ENCODE data around the gene NAPSA. TPM values are rescaled to one million over a fixed set of nuclear protein-coding genes. Genes with fewer than 3 reads are reported as not detected.
A peak's percentile ranks its signal among the peaks of the same experiment; 100 is the strongest.

Gene NAPSA
- total and polyA plus RNA-seq, 9 of the 15 experiments (the other 6 are each of a cell fraction or from before 2014, with no cell fraction given): 0.25 to 1.9 (median 0.69) TPM

DNA sequence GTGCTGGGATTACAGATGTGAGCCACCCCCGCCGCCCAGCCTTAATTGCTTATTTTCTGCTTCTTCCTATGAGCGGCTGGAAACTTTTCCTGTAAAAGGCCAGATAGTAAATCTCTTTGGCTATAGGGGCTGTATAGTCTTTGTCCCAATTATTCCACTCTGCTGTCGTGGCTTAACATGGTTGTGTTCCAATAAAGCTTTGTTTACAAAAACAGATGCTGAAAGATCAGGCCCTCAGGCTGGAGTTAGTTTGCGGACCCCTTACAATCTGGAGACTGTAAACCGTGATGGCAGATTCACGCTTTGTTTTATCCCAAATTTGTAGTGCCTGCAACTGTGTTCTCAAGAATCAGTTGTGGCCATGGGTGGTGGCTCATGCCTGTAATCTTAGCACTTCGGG lies 47.0 kb downstream of the NAPSA start:
- FAIRE-seq (no peak), ATAC-seq (no peak), DNase-seq (ENCODE audit: extremely low read depth in 1 of 4, low spot score in 3 of 4) (no peak)
- Histone ChIP-seq H3K79me2 (ENCODE audit: control insufficient read depth, insufficient read depth, low read length) (no peaks in the 10 kb centered on the region), H3K9me3 (replicated peaks; ENCODE audit: control insufficient read depth, insufficient read depth, low read depth, low read length) (no peaks in the 10 kb centered on the region), H3K4me2 (ENCODE audit: insufficient read depth, low read length) (no peak overlapping the region), H3K9me1 (ENCODE audit: control insufficient read depth, insufficient read depth, low read length) (no peaks in the 10 kb centered on the region), H3K27me3 (ENCODE audit: control insufficient read depth in 2 of 2, insufficient read depth in 2 of 2, low read length in 2 of 2) (no peaks in the 10 kb centered on the region), H3K4me1 (replicated peaks in 1 of 2; ENCODE audit: control insufficient read depth in 2 of 2, insufficient read depth in 2 of 2, low read length in 2 of 2) (peaks cover 0 to 28% of the 10 kb centered on the region in 2 experiments; a peak in 4 of 5 replicates), H3K4me3 (no peak overlapping the region), H3K27ac (ENCODE audit: extremely low read depth, low read depth, low read length) (no peak overlapping the region), H4K20me1 (replicated peaks; ENCODE audit: control insufficient read depth, insufficient read depth, low read length) (peaks cover 6% of the 10 kb centered on the region; the same call in 1 of the 2 replicates), H3K9ac (ENCODE audit: insufficient read depth in 1 of 2, low read depth in 2 of 2, low read length in 2 of 2) (no peak overlapping the region), H2AFZ (ENCODE audit: low read depth, low read length) (no peak overlapping the region), H3K36me3 (ENCODE audit: control insufficient read depth, insufficient read depth, low read length) (peaks cover 17% of the 10 kb centered on the region; the same call in 1 of the 3 replicates)
- no TSS peak for BruUV-seq (replicated peaks)
- CTCF ChIA-PET (ENCODE audit: low intra/inter-chr PET ratio): no interaction called here
- POLR2A ChIA-PET: no interaction called here
- WGBS (ENCODE audit: insufficient coverage, low coverage, missing lambda C conversion rate): 72% methylated on average over 8 of the region's 8 CpGs
- TF ChIP-seq SMARCB1 (IDR thresholded peaks at IDR 0.05; ENCODE audit: insufficient read length, low read depth): no peak
- TF ChIP-seq, protein P1, sequence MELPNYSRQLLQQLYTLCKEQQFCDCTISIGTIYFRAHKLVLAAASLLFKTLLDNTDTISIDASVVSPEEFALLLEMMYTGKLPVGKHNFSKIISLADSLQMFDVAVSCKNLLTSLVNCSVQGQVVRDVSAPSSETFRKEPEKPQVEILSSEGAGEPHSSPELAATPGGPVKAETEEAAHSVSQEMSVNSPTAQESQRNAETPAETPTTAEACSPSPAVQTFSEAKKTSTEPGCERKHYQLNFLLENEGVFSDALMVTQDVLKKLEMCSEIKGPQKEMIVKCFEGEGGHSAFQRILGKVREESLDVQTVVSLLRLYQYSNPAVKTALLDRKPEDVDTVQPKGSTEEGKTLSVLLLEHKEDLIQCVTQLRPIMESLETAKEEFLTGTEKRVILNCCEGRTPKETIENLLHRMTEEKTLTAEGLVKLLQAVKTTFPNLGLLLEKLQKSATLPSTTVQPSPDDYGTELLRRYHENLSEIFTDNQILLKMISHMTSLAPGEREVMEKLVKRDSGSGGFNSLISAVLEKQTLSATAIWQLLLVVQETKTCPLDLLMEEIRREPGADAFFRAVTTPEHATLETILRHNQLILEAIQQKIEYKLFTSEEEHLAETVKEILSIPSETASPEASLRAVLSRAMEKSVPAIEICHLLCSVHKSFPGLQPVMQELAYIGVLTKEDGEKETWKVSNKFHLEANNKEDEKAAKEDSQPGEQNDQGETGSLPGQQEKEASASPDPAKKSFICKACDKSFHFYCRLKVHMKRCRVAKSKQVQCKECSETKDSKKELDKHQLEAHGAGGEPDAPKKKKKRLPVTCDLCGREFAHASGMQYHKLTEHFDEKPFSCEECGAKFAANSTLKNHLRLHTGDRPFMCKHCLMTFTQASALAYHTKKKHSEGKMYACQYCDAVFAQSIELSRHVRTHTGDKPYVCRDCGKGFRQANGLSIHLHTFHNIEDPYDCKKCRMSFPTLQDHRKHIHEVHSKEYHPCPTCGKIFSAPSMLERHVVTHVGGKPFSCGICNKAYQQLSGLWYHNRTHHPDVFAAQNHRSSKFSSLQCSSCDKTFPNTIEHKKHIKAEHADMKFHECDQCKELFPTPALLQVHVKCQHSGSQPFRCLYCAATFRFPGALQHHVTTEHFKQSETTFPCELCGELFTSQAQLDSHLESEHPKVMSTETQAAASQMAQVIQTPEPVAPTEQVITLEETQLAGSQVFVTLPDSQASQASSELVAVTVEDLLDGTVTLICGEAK (IDR thresholded peaks at IDR 0.05): peak; percentile 66
- TF ChIP-seq, protein P1 (CRISPR knock-in tag; IDR thresholded peaks at IDR 0.05): peak; percentile 59; the same call in 1 of the 2 replicates
- in situ Hi-C loops (cut with MboI) (no loop called here), intact Hi-C loops (cut with micrococcal nuclease) (no loop called here)

All from K562 (cell line).